Retinal pigment epithelial cell (primary cell): ENCODE measurements around the gene TNFRSF25.
"Not testable (repeated sequence)": the region's sequence is repeated elsewhere in the genome, so short reads cannot be mapped to it uniquely, and the experiment has no call there.

Experiments used
- DNase-seq: peaks from one replicate; pipeline ENCODE4 v3.0.0-alpha.2; 2010; ENCODE audit warnings: low read depth
- H3K4me3 ChIP-seq: 2 replicates; pipeline ENCODE4 v1.5.1; 2011; ENCODE audit warnings: mild to moderate bottlenecking, low read length, control low read depth, moderate library complexity
- CTCF ChIP-seq: conservative IDR thresholded peaks from 2 replicates; pipeline ENCODE4 v1.5.1; 2011; ENCODE audit warnings: low read depth, low read length, control low read depth, inconsistent platforms

The TNFRSF25 gene

GRCh38 chr1:6435129-6435528, 30.8 kb downstream of the TNFRSF25 start:
- TF ChIP-seq CTCF, result no peak
- H3K4me3 ChIP-seq, result no peak overlapping the region
- no peak for DNase-seq

- no peak overlapping the region for H3K4me3 ChIP-seq
- no peak for DNase-seq
- no peak for TF ChIP-seq CTCF
Measured at GRCh38 chr1:6434186-6434585, 31.8 kb downstream of the TNFRSF25 start.

- H3K4me3 ChIP-seq, DNase-seq: not testable (repeated sequence)
Measured at GRCh38 chr1:6431645-6432579, 34.1 kb downstream of the TNFRSF25 start.

GRCh38 chr1:6429660-6430411, 36.1 kb downstream of the TNFRSF25 start:
- not testable (repeated sequence) for DNase-seq, H3K4me3 ChIP-seq

GRCh38 chr1:6428453-6428852, 37.5 kb downstream of the TNFRSF25 start:
- not testable (repeated sequence) for DNase-seq, H3K4me3 ChIP-seq

- TF ChIP-seq CTCF, result no peak
- H3K4me3 ChIP-seq, result no peak overlapping the region
- no peak for DNase-seq
Measured at GRCh38 chr1:6427441-6428390, 38.3 kb downstream of the TNFRSF25 start.

- H3K4me3 ChIP-seq, result no peak overlapping the region
- DNase-seq, result no peak
- TF ChIP-seq CTCF, result no peak
Measured at GRCh38 chr1:6426972-6427350, 39.0 kb downstream of the TNFRSF25 start.

- no peak overlapping the region for H3K4me3 ChIP-seq
- DNase-seq, result no peak
- TF ChIP-seq CTCF, result no peak
Measured at GRCh38 chr1:6426277-6426971, 39.5 kb downstream of the TNFRSF25 start.
